Stimulated activated CD8-positive, alpha-beta memory T cell treated with anti-CD3 and anti-CD28 coated beads, Interleukin-15, amount 100 ng/mL, for 4 hours (primary cell): Measurements from ENCODE around the gene NFATC2IP.
"Not testable (repeated sequence)": the region's sequence is repeated elsewhere in the genome, so short reads cannot be mapped to it uniquely, and the experiment has no call there.

Experiments used
- DNase-seq, 2 donors: peaks; one replicate each; pipeline ENCODE4 v3.0.0-alpha.2; 2020; ENCODE audit warnings: low read depth in 2 of 2

NFATC2IP gene

DNA sequence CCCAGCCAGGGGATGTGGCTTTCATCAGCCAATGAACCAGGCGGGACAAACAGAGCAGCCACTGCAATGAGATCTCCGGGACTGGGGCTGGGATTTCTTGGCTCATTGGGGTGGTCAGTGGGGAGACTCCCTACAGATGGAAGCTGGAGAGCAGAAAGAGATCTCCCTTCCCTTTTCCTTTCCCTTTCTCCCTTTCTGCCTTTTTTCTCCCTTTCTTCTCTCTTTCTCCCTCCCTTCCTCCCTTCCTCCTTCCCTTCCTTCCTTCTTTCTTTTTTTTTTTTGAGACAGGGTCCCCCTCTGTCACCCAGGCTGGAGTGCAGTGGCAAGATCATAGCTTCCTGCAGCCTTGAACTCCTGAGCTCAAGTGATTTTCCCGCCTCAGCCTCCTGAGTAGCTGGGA lies 48.1 kb downstream of the NFATC2IP start:
- DNase-seq, result no peak

GRCh38 chr16:28999577-28999976 lies 48.8 kb downstream of the NFATC2IP start:
- DNase-seq, result no peak

- DNase-seq, result no peak
Observed at GRCh38 chr16:29000019-29000418, 49.3 kb downstream of the NFATC2IP start.

DNA sequence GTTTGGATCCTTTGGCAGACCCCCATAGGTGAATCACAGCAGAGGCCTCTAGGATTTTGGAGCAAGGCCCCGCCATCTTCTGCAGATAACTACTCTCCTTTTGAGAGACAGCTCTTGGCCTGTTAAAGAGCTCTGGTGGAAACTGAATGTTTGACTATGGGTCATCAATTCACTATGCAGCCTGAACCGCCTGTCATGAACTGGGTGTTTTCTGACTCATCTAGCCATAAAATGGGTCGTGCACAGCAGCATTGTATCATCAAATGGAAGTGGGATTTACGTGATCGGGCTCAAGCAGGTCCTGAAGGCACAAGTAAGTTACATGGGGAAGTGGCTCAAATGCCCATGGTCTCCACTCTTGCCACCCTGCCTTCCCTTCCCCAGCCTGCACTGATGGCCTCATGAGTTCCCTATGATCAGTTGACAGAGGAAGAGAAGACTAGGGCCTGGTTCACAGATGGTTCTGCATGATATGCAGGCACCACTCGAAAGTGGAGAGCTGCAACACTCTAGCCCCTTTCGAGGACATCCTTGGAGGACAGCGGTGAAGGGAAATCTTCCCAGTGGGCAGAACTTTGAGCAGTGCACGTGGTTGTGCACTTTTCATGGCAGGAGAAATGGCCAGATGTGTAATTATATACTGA lies 53.9 kb downstream of the NFATC2IP start:
- DNase-seq, result not testable (repeated sequence)

GRCh38 chr16:29007730-29008593 lies 57.2 kb downstream of the NFATC2IP start:
- DNase-seq, result peak in 1 of 2 donors; percentile 60

- peak in 1 of 2 donors; percentile 32 for DNase-seq
Observed at GRCh38 chr16:29009050-29009837, 58.5 kb downstream of the NFATC2IP start.

GRCh38 chr16:29009838-29010166 lies 59.1 kb downstream of the NFATC2IP start:
- DNase-seq, result no peak

DNA sequence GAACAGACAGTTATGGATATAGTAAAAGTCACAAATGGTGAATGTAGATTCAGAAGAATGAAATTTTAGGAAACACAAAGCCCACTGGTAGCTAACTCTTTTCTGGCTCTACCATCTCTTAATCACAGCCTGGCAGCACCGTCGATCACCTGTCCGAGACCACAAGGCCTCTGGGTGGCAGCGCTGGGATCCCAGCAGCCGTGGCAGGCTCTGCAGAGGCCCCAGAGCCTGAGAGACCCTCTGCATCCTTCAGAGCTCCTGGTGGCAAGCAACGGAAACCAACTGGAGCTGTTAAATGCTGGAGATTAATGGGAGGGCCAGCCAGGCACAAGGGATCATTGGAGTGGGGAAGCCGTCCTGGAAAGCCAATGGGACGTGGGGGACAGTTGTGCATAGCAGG lies 60.4 kb downstream of the NFATC2IP start:
- no peak for DNase-seq

GRCh38 chr16:29011851-29012250 lies 61.1 kb downstream of the NFATC2IP start:
- no peak for DNase-seq

GRCh38 chr16:29012913-29013553 lies 62.3 kb downstream of the NFATC2IP start:
- no peak for DNase-seq

- DNase-seq, result no peak
Observed at GRCh38 chr16:29014561-29015069, 63.9 kb downstream of the NFATC2IP start.
